ENCODE results near the gene ACTL8.

- TF ChIP-seq CTCF (IDR thresholded peaks at IDR 0.05; ENCODE audit: low read length) (no peak), EZH2 (optimal IDR thresholded peaks at IDR 0.05; ENCODE audit: low read depth, low read length) (no peak), EZH2phosphoT487 (IDR thresholded peaks at IDR 0.05; ENCODE audit: low read length) (no peak)
Observed at GRCh38 chr1:17844185-17844826, 89.2 kb downstream of the ACTL8 start.
